DMS153 (cell line): Measurements from ENCODE around the gene PCDHGA1.

Experiments used
- DNase-seq: peaks from one replicate; lab custom pipeline; 2025; lab: John Stamatoyannopoulos, UW

The PCDHGA1 gene

DNA sequence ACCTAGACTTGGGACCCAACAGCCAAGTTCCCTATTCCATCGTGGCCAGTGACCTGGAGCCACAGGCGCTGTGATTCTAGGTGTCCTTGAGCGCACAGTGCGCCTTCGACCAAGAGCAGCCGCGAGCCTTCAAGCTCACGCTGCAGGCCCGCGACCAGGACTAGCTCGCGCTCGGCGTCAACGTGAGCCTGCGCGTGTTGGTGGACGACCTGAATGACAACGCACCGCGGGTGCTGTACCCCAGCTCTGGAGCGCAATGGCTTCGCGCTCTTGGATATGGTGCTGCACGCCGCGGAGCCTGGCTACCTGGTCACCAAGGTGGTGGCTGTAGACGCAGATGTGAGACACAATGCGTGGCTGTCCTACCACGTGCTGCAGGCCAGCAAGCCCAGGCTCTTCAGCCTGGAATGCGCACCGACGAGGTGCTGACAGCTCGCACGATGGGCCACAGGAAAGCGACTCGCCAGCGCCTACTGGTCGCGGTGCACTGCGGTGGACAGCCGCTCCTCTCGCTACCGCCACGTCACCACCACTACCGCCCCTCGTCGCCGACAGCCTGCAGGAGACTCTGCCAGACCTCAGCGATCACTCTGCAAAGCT, 111.4 kb downstream of the PCDHGA1 start:
- DNase-seq, result no peak

DNA sequence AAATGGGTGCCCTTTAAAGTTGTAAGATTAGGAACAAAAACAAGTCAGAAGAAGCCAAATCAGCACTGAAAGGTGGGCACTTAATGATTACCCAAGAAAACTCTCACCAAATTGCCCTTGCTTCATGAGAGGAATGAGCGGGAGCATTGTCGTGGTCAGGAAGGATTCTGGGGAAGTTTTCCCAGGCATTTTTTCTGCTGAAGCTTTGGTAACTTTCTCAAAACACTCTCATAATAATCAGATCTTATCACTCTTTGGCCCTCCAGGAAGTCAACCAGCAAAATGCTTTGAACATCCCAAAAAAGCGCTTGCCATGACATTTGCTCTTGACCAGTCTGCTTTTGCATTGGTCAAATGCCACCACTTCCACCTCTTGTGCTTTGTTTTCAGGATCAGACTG, 135.0 kb downstream of the PCDHGA1 start:
- no peak for DNase-seq

DNA sequence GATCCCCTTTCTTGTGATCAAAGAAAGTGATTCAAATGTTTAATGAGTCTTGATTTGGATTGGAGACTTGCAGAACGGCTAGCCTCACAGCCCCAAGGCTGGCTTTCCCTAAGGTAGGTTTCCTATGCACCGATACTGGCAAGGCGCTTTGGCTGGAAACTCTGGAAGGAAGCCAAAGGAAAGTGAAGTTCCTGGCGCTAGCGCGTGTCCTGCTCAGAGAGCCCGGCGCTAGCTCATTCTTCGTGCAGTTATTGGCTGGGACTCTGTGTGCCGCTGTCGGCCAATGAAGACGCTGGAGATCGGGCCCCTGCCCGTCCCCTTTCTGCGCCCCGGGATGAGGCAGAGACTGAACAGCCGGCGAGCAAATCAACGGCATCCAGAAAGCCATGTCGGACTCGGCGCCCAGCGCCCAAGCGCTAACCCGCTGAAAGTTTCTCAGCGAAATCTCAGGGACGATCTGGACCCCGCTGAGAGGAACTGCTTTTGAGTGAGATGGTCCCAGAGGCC, 145.4 kb downstream of the PCDHGA1 start, which contains the start of gene PCDHGC3:
TSS of gene PCDHGC3 (plus strand) at position 342 of the 507 bp plus-strand sequence. CDS start at position 493, 151 bp downstream.
- peak; percentile 65 for DNase-seq

DNA sequence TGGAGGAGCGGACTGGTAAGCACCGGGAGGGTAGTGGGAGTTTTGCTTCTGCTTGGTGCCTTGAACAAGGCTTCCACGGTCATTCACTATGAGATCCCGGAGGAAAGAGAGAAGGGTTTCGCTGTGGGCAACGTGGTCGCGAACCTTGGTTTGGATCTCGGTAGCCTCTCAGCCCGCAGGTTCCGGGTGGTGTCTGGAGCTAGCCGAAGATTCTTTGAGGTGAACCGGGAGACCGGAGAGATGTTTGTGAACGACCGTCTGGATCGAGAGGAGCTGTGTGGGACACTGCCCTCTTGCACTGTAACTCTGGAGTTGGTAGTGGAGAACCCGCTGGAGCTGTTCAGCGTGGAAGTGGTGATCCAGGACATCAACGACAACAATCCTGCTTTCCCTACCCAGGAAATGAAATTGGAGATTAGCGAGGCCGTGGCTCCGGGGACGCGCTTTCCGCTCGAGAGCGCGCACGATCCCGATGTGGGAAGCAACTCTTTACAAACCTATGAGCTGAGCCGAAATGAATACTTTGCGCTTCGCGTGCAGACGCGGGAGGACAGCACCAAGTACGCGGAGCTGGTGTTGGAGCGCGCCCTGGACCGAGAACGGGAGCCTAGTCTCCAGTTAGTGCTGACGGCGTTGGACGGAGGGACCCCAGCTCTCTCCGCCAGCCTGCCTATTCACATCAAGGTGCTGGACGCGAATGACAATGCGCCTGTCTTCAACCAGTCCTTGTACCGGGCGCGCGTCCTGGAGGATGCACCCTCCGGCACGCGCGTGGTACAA, 146.0 kb downstream of the PCDHGA1 start:
- DNase-seq, result peak; percentile 17

DNA sequence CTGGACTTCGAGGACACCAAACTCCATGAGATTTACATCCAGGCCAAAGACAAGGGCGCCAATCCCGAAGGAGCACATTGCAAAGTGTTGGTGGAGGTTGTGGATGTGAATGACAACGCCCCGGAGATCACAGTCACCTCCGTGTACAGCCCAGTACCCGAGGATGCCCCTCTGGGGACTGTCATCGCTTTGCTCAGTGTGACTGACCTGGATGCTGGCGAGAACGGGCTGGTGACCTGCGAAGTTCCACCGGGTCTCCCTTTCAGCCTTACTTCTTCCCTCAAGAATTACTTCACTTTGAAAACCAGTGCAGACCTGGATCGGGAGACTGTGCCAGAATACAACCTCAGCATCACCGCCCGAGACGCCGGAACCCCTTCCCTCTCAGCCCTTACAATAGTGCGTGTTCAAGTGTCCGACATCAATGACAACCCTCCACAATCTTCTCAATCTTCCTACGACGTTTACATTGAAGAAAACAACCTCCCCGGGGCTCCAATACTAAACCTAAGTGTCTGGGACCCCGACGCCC, 146.8 kb downstream of the PCDHGA1 start:
- no peak for DNase-seq

DNA sequence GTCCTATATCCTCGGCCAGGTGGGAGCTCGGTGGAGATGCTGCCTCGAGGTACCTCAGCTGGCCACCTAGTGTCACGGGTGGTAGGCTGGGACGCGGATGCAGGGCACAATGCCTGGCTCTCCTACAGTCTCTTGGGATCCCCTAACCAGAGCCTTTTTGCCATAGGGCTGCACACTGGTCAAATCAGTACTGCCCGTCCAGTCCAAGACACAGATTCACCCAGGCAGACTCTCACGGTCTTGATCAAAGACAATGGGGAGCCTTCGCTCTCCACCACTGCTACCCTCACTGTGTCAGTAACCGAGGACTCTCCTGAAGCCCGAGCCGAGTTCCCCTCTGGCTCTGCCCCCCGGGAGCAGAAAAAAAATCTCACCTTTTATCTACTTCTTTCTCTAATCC, 147.5 kb downstream of the PCDHGA1 start:
- no peak for DNase-seq

DNA sequence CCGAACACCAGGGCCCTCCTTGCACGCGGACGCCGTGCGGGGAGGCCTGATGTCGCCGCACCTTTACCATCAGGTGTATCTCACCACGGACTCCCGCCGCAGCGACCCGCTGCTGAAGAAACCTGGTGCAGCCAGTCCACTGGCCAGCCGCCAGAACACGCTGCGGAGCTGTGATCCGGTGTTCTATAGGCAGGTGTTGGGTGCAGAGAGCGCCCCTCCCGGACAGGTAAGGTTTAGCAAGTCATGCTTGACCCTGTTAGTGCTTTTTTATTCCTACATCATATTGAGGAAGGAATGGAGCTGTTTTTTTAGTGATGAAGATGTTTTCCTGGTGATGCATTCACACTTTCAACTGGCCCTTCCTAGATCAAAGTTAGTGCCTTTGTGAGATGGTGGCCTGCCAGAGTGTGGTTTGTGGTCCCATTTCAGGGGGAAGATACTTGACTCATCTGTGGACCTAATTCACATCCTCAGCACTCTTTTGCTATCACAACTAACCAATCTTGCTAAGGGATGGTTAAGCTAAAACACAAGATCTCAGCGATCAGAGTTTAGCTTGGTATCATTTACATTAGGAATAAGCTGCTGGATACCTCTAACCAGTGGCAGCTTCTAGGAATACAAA, 148.1 kb downstream of the PCDHGA1 start:
- peak; percentile 5 for DNase-seq

DNA sequence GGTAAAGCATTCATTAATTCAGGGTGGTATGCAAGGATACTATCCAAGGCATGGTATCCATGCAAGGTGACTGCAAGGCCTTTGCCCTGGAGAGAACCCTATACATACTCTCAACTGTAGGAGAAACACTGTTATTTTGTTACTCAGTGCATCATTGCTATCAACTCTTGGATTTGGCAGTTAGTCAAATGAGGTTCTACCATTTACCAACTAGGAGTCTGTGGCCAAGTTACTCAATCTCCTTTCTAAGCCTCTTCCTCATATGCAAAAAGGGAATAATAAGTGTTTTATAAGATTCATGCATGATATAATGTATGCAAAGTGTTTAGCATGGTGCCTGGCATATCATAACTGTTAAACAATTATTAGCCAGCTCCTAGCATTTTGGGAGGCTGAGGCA, 149.5 kb downstream of the PCDHGA1 start:
- no peak for DNase-seq

DNA sequence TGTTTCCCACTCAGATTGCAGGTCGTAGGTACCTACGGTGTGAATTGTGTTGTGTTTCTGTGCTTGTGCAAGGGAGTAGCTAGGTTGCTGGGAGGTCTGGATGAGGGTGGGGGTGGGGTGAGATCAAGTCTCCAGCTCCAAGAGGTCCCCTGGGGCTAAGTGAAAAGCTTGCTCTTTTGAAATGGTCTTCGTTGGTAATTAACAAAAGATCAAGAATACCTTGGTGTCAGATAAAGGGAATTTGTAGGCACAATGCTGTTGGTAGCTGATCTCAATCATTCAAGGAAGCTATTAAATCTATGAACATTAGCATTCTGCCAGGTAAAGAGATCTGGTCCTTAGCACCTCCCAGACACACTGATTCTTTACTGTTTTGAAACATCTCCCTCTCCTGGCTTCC, 153.6 kb downstream of the PCDHGA1 start:
- DNase-seq, result peak; percentile 3

DNA sequence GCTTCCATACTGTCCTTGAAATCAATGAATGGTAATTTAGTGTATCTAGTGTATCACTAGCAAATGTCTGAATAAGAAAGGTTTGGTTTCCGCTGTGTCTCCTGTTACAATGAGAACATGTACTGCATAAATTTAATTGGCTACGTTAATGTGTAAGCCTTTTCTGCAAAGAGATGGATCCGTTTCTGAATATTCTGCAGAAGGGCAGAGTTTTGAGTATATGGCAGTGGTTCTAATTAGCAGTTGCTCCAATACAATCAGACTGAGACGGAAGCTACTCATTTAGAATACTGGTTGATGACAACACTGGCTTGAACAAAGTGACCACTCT, 154.0 kb downstream of the PCDHGA1 start:
- DNase-seq, result no peak

DNA sequence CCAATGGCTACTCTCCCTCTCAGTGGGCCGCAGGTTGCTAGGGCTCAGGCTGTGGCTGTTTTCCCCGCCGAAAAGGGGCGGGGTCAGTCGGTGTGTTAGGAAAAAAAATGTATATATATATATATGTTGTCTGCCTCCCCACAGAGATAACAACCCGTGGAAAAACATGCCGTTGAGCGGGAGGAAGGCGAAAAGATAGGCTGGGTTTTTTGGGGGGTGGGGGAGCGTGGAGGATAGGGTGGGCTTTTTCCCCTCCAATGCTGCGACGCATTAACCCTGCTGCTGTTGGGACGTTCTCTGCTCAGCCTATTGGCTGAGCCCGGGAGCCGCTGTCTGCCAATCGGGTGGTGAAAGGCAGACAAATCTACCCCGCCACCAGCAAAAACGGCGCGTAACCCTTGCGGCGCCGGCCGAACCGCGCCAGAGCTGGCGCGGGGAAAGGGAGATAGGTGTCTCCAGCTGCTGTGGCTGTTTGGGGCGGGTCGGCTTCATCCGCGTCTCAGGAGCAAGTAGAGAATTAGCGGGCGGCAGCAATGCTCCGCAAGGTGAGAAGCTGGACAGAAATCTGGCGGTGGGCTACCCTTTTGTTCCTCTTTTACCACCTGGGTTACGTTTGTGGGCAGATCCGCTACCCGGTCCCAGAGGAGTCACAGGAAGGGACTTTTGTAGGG, 154.5 kb downstream of the PCDHGA1 start, which contains the start of gene PCDHGC4:
TSS of gene PCDHGC4 (plus strand) at position 390 of the 671 bp plus-strand sequence. CDS start at position 534, 144 bp downstream.
- DNase-seq, result no peak

DNA sequence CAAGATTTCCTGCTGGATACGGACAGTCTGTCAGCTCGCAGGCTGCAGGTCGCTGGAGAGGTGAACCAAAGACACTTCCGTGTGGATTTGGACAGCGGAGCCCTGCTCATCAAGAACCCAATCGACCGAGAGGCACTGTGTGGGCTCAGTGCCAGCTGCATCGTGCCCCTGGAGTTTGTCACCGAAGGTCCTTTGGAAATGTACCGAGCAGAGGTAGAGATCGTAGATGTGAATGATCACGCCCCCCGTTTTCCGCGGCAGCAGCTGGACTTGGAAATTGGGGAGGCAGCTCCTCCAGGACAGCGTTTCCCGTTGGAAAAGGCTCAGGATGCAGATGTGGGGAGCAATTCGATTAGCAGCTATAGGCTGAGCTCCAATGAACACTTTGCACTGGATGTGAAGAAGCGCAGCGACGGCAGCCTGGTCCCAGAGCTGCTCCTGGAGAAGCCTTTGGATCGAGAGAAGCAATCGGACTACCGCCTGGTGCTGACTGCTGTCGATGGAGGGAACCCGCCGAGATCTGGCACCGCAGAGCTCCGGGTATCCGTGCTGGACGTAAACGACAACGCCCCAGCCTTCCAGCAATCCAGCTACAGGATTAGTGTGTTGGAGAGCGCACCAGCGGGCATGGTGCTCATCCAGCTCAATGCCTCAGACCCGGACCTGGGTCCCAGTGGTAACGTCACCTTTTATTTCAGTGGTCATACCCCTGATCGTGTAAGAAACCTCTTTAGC, 155.2 kb downstream of the PCDHGA1 start:
- no peak for DNase-seq

DNA sequence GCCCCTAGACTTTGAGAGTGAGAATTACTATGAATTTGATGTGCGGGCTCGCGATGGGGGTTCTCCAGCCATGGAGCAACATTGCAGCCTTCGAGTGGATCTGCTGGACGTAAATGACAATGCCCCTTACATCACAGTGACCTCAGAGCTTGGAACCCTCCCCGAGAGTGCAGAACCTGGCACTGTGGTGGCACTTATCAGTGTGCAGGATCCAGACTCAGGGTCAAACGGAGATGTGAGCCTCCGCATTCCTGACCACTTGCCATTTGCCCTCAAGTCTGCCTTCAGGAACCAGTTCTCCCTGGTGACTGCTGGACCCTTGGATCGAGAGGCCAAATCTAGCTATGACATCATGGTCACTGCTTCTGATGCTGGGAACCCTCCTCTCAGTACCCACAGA, 155.8 kb downstream of the PCDHGA1 start:
- DNase-seq, result no peak

DNA sequence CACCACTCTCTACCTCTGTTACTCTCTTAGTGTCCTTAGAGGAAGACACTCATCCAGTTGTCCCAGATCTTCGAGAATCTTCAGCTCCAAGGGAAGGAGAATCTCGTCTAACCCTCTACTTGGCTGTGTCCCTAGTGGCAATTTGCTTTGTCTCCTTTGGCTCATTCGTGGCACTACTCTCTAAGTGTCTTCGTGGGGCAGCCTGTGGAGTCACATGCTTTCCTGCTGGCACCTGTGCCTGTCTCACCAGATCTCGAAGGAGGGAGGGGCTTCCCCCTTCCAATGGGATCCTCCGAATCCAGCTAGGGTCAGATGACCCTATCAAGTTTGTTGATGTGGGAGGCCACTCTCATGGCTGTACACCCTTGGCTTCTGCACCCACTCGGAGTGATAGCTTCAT, 156.8 kb downstream of the PCDHGA1 start:
- DNase-seq, result no peak

DNA sequence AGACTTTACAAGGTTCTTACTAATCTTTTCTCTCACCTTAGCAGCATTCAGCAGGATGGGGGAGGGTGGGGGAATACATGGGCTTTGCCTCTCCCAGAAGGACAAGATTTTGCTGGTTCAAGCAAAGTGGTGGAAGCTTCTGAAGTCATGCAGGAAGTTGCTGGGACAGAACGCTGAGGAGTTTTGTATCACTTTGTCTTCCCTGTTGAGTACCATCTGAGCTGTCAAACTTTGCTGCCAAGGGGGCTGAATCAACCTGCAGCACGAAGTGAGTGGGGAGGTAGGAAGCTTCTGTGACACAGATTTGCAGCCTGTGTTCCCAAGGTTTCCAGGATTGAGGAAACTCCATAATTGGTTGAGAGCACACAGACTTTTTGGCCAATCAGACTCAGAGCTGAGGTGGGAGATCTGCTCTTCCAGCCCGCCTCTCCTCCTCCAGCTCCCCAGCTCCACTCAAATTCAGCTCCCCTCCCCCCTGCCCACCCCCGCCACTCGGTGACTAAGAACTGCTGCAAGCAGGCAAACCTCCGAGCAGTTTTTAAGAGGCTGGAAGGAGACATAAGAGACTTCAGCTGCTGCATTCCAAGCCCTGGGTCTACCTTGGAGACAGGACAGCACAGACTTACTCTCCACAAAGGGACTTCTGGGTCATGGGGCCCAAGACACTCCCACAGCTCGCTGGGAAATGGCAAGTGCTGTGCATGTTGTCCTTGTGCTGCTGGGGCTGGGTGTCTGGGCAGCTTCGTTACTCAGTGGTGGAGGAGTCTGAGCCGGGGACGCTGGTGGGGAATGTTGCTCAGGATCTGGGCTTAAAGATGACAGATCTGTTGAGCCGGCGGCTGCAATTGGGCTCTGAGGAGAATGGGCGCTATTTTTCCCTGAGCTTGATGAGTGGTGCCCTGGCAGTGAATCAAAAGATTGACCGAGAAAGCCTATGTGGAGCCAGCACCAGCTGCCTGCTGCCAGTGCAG, 158.6 kb downstream of the PCDHGA1 start, which contains the start of gene PCDHGC5:
TSS of gene PCDHGC5 (plus strand) at position 491 of the 971 bp plus-strand sequence. CDS start at position 651, 160 bp downstream.
- DNase-seq, result no peak

DNA sequence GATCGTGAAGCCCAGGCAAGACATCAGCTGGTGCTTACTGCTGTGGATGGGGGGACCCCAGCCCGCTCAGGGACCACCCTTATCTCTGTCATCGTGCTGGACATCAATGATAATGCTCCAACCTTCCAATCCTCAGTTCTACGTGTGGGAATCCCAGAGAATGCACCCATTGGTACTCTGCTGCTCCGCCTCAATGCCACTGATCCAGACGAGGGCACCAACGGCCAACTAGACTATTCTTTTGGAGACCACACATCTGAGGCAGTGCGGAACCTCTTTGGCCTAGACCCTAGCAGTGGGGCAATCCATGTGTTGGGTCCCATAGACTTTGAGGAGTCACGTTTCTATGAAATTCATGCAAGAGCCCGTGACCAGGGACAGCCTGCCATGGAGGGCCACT, 159.5 kb downstream of the PCDHGA1 start:
- no peak for DNase-seq

DNA sequence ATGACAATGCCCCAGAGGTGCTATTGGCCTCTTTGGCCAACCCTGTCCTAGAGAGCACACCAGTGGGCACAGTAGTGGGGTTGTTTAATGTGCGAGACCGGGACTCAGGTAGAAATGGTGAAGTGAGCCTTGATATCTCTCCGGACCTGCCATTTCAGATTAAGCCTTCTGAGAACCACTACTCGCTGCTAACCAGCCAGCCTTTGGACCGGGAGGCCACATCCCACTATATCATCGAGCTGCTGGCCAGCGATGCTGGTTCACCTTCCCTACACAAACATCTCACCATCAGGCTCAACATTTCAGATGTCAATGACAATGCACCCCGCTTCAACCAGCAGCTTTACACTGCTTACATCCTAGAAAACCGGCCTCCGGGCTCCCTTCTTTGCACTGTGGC, 160.0 kb downstream of the PCDHGA1 start:
- no peak for DNase-seq

DNA sequence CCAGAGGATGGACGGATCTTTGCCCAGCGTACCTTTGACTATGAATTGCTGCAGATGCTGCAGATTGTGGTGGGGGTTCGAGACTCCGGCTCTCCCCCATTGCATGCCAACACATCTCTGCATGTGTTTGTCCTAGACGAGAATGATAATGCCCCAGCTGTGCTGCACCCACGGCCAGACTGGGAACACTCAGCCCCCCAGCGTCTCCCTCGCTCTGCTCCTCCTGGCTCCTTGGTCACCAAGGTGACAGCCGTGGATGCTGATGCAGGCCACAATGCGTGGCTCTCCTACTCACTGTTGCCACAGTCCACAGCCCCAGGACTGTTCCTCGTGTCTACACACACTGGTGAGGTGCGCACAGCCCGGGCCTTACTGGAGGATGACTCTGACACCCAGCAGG, 160.5 kb downstream of the PCDHGA1 start:
- DNase-seq, result no peak

DNA sequence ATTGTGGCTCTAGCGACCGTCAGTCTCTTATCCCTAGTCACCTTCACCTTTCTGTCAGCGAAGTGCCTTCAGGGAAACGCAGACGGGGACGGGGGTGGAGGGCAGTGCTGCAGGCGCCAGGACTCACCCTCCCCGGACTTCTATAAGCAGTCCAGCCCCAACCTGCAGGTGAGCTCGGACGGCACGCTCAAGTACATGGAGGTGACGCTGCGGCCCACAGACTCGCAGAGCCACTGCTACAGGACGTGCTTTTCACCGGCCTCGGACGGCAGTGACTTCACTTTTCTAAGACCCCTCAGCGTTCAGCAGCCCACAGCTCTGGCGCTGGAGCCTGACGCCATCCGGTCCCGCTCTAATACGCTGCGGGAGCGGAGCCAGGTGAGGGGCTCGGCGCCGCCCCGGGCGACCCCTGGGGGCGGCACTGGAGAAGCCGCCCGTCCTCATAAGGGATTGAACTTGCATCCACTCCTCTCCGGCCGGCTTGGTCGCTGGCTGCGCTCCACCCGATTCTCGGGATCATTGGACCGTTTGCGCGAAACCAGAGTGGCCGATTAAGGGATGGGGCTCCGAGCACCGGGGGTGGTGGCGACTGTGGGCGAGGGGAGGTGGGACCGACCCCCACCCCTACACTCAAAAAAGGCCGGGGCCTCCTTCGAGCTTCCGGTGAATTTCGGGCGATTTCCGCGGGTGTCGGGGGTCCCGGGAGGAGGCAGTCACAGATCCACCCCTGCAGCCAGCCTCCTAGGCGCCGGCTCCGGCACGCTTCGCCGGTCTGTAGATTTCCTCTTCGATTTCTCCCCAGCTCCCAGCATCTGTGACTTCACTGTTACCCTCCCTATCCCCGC, 161.2 kb downstream of the PCDHGA1 start:
- no peak for DNase-seq
